ENCODE data around the gene BLVRB. TPM values are rescaled to one million over a fixed set of nuclear protein-coding genes. Genes with fewer than 3 reads are reported as not detected.

Gene BLVRB
- total and polyA plus RNA-seq, 2 of the 8 experiments (the other 6 are each of a cell fraction or from before 2014, with no cell fraction given) = 28.7 to 182 TPM

DNA sequence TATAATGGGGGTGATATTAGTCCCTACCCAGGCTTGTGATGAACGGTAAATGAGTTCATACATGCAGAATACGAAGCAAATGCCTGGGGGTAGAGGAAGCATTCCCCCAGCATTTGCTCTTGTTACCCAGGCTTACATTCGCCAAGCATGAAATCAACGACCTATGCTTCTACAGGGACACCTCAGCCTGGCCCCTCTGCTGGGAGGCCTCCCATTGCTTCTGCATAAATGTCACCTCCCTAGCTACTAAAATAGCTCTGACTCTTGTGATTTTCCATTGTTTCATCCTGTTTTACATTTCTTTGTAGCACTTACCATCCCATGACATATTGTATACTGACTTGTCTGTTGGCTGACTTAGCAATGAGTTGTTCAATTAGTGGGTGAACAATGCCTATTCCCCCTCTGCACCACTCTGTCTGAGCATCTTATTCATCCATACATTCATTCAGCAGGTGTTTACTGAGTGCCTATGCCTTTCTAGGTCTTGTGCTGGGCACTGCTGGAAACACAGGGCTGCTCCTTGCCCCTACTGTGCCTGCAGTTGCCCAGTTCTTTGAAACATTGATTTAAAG is 48.3 kb upstream of the BLVRB start (continued):
- TF ChIP-seq, protein P1, sequence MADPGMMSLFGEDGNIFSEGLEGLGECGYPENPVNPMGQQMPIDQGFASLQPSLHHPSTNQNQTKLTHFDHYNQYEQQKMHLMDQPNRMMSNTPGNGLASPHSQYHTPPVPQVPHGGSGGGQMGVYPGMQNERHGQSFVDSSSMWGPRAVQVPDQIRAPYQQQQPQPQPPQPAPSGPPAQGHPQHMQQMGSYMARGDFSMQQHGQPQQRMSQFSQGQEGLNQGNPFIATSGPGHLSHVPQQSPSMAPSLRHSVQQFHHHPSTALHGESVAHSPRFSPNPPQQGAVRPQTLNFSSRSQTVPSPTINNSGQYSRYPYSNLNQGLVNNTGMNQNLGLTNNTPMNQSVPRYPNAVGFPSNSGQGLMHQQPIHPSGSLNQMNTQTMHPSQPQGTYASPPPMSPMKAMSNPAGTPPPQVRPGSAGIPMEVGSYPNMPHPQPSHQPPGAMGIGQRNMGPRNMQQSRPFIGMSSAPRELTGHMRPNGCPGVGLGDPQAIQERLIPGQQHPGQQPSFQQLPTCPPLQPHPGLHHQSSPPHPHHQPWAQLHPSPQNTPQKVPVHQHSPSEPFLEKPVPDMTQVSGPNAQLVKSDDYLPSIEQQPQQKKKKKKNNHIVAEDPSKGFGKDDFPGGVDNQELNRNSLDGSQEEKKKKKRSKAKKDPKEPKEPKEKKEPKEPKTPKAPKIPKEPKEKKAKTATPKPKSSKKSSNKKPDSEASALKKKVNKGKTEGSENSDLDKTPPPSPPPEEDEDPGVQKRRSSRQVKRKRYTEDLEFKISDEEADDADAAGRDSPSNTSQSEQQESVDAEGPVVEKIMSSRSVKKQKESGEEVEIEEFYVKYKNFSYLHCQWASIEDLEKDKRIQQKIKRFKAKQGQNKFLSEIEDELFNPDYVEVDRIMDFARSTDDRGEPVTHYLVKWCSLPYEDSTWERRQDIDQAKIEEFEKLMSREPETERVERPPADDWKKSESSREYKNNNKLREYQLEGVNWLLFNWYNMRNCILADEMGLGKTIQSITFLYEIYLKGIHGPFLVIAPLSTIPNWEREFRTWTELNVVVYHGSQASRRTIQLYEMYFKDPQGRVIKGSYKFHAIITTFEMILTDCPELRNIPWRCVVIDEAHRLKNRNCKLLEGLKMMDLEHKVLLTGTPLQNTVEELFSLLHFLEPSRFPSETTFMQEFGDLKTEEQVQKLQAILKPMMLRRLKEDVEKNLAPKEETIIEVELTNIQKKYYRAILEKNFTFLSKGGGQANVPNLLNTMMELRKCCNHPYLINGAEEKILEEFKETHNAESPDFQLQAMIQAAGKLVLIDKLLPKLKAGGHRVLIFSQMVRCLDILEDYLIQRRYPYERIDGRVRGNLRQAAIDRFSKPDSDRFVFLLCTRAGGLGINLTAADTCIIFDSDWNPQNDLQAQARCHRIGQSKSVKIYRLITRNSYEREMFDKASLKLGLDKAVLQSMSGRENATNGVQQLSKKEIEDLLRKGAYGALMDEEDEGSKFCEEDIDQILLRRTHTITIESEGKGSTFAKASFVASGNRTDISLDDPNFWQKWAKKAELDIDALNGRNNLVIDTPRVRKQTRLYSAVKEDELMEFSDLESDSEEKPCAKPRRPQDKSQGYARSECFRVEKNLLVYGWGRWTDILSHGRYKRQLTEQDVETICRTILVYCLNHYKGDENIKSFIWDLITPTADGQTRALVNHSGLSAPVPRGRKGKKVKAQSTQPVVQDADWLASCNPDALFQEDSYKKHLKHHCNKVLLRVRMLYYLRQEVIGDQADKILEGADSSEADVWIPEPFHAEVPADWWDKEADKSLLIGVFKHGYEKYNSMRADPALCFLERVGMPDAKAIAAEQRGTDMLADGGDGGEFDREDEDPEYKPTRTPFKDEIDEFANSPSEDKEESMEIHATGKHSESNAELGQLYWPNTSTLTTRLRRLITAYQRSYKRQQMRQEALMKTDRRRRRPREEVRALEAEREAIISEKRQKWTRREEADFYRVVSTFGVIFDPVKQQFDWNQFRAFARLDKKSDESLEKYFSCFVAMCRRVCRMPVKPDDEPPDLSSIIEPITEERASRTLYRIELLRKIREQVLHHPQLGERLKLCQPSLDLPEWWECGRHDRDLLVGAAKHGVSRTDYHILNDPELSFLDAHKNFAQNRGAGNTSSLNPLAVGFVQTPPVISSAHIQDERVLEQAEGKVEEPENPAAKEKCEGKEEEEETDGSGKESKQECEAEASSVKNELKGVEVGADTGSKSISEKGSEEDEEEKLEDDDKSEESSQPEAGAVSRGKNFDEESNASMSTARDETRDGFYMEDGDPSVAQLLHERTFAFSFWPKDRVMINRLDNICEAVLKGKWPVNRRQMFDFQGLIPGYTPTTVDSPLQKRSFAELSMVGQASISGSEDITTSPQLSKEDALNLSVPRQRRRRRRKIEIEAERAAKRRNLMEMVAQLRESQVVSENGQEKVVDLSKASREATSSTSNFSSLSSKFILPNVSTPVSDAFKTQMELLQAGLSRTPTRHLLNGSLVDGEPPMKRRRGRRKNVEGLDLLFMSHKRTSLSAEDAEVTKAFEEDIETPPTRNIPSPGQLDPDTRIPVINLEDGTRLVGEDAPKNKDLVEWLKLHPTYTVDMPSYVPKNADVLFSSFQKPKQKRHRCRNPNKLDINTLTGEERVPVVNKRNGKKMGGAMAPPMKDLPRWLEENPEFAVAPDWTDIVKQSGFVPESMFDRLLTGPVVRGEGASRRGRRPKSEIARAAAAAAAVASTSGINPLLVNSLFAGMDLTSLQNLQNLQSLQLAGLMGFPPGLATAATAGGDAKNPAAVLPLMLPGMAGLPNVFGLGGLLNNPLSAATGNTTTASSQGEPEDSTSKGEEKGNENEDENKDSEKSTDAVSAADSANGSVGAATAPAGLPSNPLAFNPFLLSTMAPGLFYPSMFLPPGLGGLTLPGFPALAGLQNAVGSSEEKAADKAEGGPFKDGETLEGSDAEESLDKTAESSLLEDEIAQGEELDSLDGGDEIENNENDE (IDR thresholded peaks at IDR 0.05; ENCODE audit: insufficient replicate concordance, low read length) = no peak
- TF ChIP-seq SIX5 (IDR thresholded peaks at IDR 0.05; ENCODE audit: low read depth, low read length) (no peak), SP2 (IDR thresholded peaks at IDR 0.05; ENCODE audit: low read length) (no peak), JUN (IDR thresholded peaks at IDR 0.05; ENCODE audit: low read depth, low read length) (no peak), CBX5 (IDR thresholded peaks at IDR 0.05; ENCODE audit: low read depth, low read length) (no peak), MAX (IDR thresholded peaks at IDR 0.05) (no peak), SRF (IDR thresholded peaks at IDR 0.05; ENCODE audit: low read depth, low read length) (no peak), TEAD4 (IDR thresholded peaks at IDR 0.05; ENCODE audit: low read depth, low read length) (no peak)
- TF ChIP-seq, protein P2, sequence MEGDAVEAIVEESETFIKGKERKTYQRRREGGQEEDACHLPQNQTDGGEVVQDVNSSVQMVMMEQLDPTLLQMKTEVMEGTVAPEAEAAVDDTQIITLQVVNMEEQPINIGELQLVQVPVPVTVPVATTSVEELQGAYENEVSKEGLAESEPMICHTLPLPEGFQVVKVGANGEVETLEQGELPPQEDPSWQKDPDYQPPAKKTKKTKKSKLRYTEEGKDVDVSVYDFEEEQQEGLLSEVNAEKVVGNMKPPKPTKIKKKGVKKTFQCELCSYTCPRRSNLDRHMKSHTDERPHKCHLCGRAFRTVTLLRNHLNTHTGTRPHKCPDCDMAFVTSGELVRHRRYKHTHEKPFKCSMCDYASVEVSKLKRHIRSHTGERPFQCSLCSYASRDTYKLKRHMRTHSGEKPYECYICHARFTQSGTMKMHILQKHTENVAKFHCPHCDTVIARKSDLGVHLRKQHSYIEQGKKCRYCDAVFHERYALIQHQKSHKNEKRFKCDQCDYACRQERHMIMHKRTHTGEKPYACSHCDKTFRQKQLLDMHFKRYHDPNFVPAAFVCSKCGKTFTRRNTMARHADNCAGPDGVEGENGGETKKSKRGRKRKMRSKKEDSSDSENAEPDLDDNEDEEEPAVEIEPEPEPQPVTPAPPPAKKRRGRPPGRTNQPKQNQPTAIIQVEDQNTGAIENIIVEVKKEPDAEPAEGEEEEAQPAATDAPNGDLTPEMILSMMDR (IDR thresholded peaks at IDR 0.05; ENCODE audit: control extremely low read depth in 1 of 3, insufficient read depth in 1 of 3, low read depth in 1 of 3, low read length in 3 of 3) = no peak

Measured in H1 (cell line).